ENCODE measurements around the gene ZEB2.

Gene ZEB2

DNA sequence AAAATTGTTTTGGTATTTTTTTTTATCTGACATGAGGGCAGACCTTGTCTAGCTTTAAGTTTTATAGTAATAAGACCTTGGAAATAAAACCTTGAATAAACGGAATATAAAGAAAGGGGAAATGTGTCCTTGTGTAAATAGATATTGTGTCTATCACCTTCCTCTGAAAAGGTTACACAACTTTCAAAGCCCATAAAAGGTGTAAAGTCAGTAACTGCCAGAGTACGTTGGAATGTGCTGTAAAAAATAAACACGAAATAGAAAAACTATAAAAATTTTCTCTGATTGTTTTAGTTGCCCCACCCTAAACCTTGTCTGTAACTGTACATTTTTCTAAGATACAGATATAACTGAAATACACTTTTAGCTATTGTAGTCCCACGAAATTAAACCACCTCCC is 82.3 kb downstream of the ZEB2 start:
- DNase-seq (ENCODE audit: low read depth) = no peak
- H3K4me3 ChIP-seq (ENCODE audit: low read depth, low read length) = no peak overlapping the region
- TF ChIP-seq, protein P1, sequence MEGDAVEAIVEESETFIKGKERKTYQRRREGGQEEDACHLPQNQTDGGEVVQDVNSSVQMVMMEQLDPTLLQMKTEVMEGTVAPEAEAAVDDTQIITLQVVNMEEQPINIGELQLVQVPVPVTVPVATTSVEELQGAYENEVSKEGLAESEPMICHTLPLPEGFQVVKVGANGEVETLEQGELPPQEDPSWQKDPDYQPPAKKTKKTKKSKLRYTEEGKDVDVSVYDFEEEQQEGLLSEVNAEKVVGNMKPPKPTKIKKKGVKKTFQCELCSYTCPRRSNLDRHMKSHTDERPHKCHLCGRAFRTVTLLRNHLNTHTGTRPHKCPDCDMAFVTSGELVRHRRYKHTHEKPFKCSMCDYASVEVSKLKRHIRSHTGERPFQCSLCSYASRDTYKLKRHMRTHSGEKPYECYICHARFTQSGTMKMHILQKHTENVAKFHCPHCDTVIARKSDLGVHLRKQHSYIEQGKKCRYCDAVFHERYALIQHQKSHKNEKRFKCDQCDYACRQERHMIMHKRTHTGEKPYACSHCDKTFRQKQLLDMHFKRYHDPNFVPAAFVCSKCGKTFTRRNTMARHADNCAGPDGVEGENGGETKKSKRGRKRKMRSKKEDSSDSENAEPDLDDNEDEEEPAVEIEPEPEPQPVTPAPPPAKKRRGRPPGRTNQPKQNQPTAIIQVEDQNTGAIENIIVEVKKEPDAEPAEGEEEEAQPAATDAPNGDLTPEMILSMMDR (IDR thresholded peaks at IDR 0.05; ENCODE audit: insufficient read depth, low read depth, low read length, missing control alignments) = no peak

DNA sequence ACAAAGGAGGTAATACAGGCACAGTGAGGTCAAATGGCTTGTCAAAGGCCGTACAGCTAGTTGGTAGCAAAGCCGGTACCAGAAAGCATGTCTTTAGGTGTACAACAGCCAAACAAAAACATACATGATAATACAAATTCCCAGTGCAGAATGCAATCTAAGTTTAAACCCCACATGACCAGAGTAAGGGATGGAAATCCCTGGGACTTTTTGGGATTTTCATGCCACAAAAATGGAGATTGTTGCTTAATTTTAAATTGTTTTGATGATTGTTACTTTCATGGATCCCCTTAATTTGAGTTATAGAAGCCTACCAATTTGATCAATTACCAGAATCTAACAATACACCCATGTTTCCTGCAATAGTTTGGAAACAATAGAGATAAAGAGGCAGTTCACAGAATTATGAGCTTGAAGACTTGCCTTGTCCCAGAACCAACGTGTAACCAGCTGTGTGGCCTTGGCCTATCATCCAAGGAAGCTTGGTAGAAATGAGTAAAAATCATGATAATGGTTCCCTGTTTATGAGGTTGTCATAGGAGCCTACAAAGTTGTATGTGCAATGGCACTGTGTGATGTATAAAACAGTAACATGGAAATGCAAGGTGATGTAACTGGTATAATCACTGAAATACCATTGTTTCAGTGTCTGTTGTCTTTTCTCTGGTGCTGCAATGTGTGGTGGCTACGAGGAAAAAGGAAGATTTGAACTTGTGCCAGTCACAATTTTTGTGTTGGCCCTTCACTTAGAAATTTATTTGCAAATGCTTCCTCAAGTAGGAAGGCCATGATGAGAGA is 85.3 kb downstream of the ZEB2 start:
- H3K4me3 ChIP-seq (ENCODE audit: low read depth, low read length) = no peak overlapping the region
- TF ChIP-seq, protein P1 (IDR thresholded peaks at IDR 0.05; ENCODE audit: insufficient read depth, low read depth, low read length, missing control alignments) = no peak
- no peak for DNase-seq (ENCODE audit: low read depth)

DNA sequence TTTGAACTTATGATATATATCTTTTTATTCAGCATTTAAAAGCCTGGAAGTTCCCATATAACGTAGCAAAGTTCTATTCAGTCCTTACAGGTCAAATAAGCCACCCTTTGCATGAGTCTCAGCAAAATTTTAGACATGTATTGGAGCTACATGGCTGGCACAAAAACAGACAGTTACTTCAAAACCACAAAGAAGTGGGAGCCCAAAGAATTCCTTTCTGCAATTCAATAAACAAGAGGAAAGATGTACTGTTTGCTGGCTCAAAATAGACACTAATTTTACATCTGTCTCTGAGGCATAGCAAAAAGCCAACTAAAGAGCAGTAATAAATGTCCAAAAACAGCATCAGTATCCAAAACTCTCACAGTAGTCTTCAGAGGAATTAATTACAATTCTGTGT is 87.0 kb downstream of the ZEB2 start:
- TF ChIP-seq, protein P1 (IDR thresholded peaks at IDR 0.05; ENCODE audit: insufficient read depth, low read depth, low read length, missing control alignments) = no peak
- no peak for DNase-seq (ENCODE audit: low read depth)
- H3K4me3 ChIP-seq (ENCODE audit: low read depth, low read length) = no peak overlapping the region

DNA sequence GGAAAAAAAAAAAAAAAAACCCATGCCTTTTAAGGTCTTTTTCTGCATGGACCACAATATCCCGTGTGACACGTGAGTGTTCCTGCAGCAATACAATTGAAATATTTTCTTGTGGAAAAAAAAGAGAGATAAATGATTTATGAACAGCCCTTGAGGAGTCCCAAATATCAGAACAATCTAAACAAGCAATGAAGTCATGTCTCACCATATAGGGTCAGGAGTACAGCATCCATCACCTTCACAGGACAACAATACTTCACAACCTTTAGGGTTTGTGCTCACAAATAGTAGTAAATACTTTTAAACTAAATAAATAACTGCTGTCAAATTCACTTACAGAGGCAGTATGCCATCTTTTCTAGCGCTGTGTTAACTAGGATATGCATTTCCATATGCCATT is 87.9 kb downstream of the ZEB2 start:
- TF ChIP-seq, protein P1 (IDR thresholded peaks at IDR 0.05; ENCODE audit: insufficient read depth, low read depth, low read length, missing control alignments) = no peak
- no peak overlapping the region for H3K4me3 ChIP-seq (ENCODE audit: low read depth, low read length)
- DNase-seq (ENCODE audit: low read depth) = no peak

DNA sequence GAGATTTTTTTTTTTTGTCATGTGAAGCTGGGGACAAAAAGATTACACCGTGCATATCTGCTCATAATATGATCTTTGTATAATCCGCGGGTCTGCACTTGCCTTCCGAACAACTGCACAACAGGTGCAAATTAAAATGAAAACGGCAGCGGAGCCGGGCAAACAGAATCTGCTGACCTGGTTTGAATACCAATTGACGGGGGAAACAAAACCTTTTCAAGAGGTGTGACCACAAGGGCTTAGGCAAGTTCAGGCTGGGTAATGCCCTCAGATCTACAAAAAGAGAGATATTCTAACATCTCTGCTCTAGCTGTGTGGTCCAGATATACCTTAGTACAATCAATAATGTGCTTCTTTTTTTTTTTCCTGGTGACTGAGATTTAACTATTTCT is 88.5 kb downstream of the ZEB2 start:
- DNase-seq (ENCODE audit: low read depth) = peak; percentile 20
- no peak overlapping the region for H3K4me3 ChIP-seq (ENCODE audit: low read depth, low read length)
- TF ChIP-seq, protein P1 (IDR thresholded peaks at IDR 0.05; ENCODE audit: insufficient read depth, low read depth, low read length, missing control alignments) = no peak

DNA sequence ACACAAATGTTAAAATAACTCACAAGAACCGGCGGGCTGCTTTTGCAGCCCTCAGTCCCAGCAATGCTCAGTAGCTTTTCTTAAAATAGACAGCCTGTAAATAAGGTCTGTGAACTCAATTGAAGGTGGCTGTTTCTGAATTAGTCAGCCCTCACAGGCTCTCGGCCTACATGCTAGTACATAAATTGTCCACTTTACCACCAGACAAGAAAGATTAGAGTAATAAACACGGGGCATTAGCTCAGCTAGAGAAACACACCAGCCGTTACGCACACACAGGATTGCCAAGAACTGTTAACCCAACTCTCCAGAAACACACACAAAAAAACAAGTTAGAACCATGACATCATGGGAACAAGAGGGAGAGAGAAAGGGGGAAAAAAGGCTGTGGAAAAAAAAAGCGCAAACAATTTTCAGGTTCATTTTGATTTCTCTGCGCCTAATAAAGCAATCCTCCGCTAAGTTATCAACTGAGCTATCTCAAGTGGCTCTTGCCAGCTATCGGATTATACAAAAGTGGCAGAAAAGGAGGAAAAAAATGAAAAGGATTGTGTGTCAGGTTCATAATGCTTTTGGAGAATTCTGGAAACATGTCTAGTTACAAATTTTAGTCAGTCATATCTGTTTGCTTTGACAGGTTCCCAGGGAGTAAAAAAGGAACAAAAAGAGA is 89.1 kb downstream of the ZEB2 start:
- DNase-seq (ENCODE audit: low read depth) = peak; percentile 77
- no peak overlapping the region for H3K4me3 ChIP-seq (ENCODE audit: low read depth, low read length)
- TF ChIP-seq, protein P1 (IDR thresholded peaks at IDR 0.05; ENCODE audit: insufficient read depth, low read depth, low read length, missing control alignments) = no peak

All from GM12865 (cell line).